IMR-90 (cell line): ENCODE results near the gene USP9Y. TPM values are rescaled to one million over a fixed set of nuclear protein-coding genes. Genes with fewer than 3 reads are reported as not detected.

Source experiments
- ATAC-seq: fragments of 200-7000 bp; cut with Tn5 transposase; 2 replicates; pipeline ENCODE4 v1.9.1; 2020; ENCODE audit warnings: low read depth, mild to moderate bottlenecking, moderate library complexity
- BruUV-seq: library from RNA; stranded (reverse); fragments of 400-500 nt; replicated peaks from 2 replicates; lab custom pipeline; 2021; lab: Mats Ljungman, UMichigan
- CTCF ChIA-PET: fragments of 300-600 bp; formaldehyde crosslinking; extraction: SDS; loops from one replicate; lab custom pipeline; 2021; ENCODE audit warnings: antibody characterized with exemption; lab: Yijun Ruan, JAX
- POLR2A ChIA-PET: fragments of 300-600 bp; sonication (Branson Sonifier 250); formaldehyde crosslinking; loops from one replicate; lab custom pipeline; 2022; ENCODE audit warnings: antibody characterized with exemption; ENCODE audit not compliant: unreplicated experiment; lab: Charles Lee
- DNase-seq: peaks from one replicate; pipeline ENCODE4 v3.0.0; 2013
- H2AFZ ChIP-seq: replicated peaks from 2 replicates; pipeline ENCODE3; 2013; ENCODE audit warnings: low read length, mild to moderate bottlenecking; ENCODE audit not compliant: poor library complexity
- H2AK5ac ChIP-seq: 2 replicates; pipeline ENCODE4 v1.6.1; 2013; ENCODE audit warnings: low read depth, low read length, inconsistent platforms
- H2AK9ac ChIP-seq: replicated peaks from 2 replicates; pipeline ENCODE3; 2013; ENCODE audit warnings: mild to moderate bottlenecking, low read depth, low read length, moderate library complexity; ENCODE audit not compliant: poor library complexity
- H2BK120ac ChIP-seq: 2 replicates; pipeline ENCODE4 v1.6.1; 2013; ENCODE audit warnings: low read depth, low read length, inconsistent platforms
- H2BK15ac ChIP-seq: 3 replicates; pipeline ENCODE4 v1.6.1; 2013; ENCODE audit warnings: low read depth, low read length, inconsistent platforms
- H2BK20ac ChIP-seq: 2 replicates; pipeline ENCODE4 v1.6.1; 2013; ENCODE audit warnings: low read depth, mild to moderate bottlenecking, inconsistent platforms, low read length, moderate library complexity
- H2BK5ac ChIP-seq: 2 replicates; pipeline ENCODE4 v1.6.1; 2013; ENCODE audit warnings: mild to moderate bottlenecking, low read depth, low read length, inconsistent platforms; ENCODE audit not compliant: poor library complexity, severe bottlenecking
- H3K14ac ChIP-seq: replicated peaks from 2 replicates; pipeline ENCODE4 v1.6.1; 2013; ENCODE audit warnings: low read depth, low read length, inconsistent platforms
- H3K18ac ChIP-seq: 2 replicates; pipeline ENCODE4 v1.6.1; 2013; ENCODE audit warnings: low read depth, low read length, control low read depth
- H3K23ac ChIP-seq: 2 replicates; pipeline ENCODE4 v1.6.1; 2013; ENCODE audit warnings: low read depth, low read length, inconsistent platforms
- H3K27ac ChIP-seq: 2 replicates; pipeline ENCODE4 v1.5.1; 2013; ENCODE audit warnings: mild to moderate bottlenecking, control low read depth, low read length; ENCODE audit not compliant: insufficient read depth
- H3K27me3 ChIP-seq: 2 replicates; pipeline ENCODE4 v1.6.1; 2013; ENCODE audit warnings: low read length; ENCODE audit not compliant: control insufficient read depth, insufficient read depth
- H3K36me3 ChIP-seq: 2 replicates; pipeline ENCODE4 v1.6.1; 2013; ENCODE audit warnings: low read length, mixed read lengths; ENCODE audit not compliant: control insufficient read depth, insufficient read depth
- H3K4ac ChIP-seq: 2 replicates; pipeline ENCODE4 v1.6.1; 2013; ENCODE audit warnings: low read depth, low read length, inconsistent platforms
- H3K4me1 ChIP-seq: 2 replicates; pipeline ENCODE4 v1.6.1; 2013; ENCODE audit warnings: low read length, mixed read lengths; ENCODE audit not compliant: control insufficient read depth, insufficient read depth
- H3K4me2 ChIP-seq: 2 replicates; pipeline ENCODE4 v1.6.1; 2013; ENCODE audit warnings: low read depth, mild to moderate bottlenecking, control low read depth, low read length, moderate library complexity
- H3K4me3 ChIP-seq: 2 replicates; pipeline ENCODE4 v1.5.1; 2013; ENCODE audit warnings: low read depth, mild to moderate bottlenecking, control low read depth, low read length, moderate library complexity; ENCODE audit not compliant: insufficient read depth
- H3K56ac ChIP-seq: 2 replicates; pipeline ENCODE4 v1.6.1; 2013; ENCODE audit warnings: low read length, inconsistent platforms; ENCODE audit not compliant: insufficient read depth; ENCODE audit errors: extremely low read depth
- H3K79me1 ChIP-seq, 2 experiments: 2 replicates each; pipeline ENCODE4 v1.6.1; 2013; ENCODE audit warnings: low read length in 2 of 2, inconsistent platforms in 1 of 2, low read depth in 1 of 2
- H3K9ac ChIP-seq: 2 replicates; pipeline ENCODE4 v1.6.1; 2013; ENCODE audit warnings: low read depth, low read length, control low read depth
- H3K9me1 ChIP-seq: 2 replicates; pipeline ENCODE4 v1.6.1; 2013; ENCODE audit warnings: low read length, inconsistent platforms; ENCODE audit not compliant: insufficient read depth
- H3K9me3 ChIP-seq: 2 replicates; pipeline ENCODE4 v1.6.1; 2013; ENCODE audit warnings: low read length; ENCODE audit not compliant: control insufficient read depth, insufficient read depth
- H4K20me1 ChIP-seq: 2 replicates; pipeline ENCODE4 v1.6.1; 2013; ENCODE audit warnings: low read length, inconsistent platforms; ENCODE audit not compliant: insufficient read depth
- H4K5ac ChIP-seq: 2 replicates; pipeline ENCODE4 v1.6.1; 2013; ENCODE audit warnings: mild to moderate bottlenecking, low read depth, low read length, control low read depth
- H4K8ac ChIP-seq, 2 experiments: 2 replicates each; pipeline ENCODE4 v1.6.1; 2013; ENCODE audit warnings: low read depth in 2 of 2, low read length in 2 of 2, control low read depth in 1 of 2, inconsistent platforms in 1 of 2
- H4K91ac ChIP-seq: 2 replicates; pipeline ENCODE4 v1.6.1; 2013; ENCODE audit warnings: low read depth, low read length, inconsistent platforms; ENCODE audit not compliant: insufficient read depth
- BHLHE40 ChIP-seq: fragments of 150-350 bp; IDR thresholded peaks from 2 replicates; pipeline ENCODE4 v1.6.1; 2016; ENCODE audit warnings: mild to moderate bottlenecking, low read depth, low read length
- CEBPB ChIP-seq: IDR thresholded peaks from 2 replicates; pipeline ENCODE4 v1.6.1; 2012; ENCODE audit warnings: low read depth, low read length, improper control_type of control experiment
- CHD1 ChIP-seq: IDR thresholded peaks from 2 replicates; pipeline ENCODE4 v1.6.1; 2012; ENCODE audit warnings: low read depth, low read length, improper control_type of control experiment
- MAFK ChIP-seq: IDR thresholded peaks from 2 replicates; pipeline ENCODE4 v1.6.1; 2012; ENCODE audit warnings: low read depth, low read length, improper control_type of control experiment
- MXI1 ChIP-seq: IDR thresholded peaks from 2 replicates; pipeline ENCODE4 v1.6.1; 2012; ENCODE audit warnings: low read depth, mild to moderate bottlenecking, low read length, moderate library complexity, borderline replicate concordance
- RFX5 ChIP-seq: IDR thresholded peaks from 2 replicates; pipeline ENCODE4 v1.8.0; 2012; ENCODE audit warnings: low read depth, mild to moderate bottlenecking, low read length, moderate library complexity
- SMC3 ChIP-seq: fragments of 150-350 bp; IDR thresholded peaks from 2 replicates; pipeline ENCODE4 v1.6.1; 2016; ENCODE audit warnings: low read depth, mild to moderate bottlenecking, antibody characterized with exemption, low read length, moderate library complexity
- WGBS, 2 experiments: methylation state at CpG; one replicate each; pipeline versions ENCODE4 v1.1.5 to v1.1.7; 2013; ENCODE audit warnings: missing lambda C conversion rate in 2 of 2; ENCODE audit not compliant: insufficient read length in 1 of 2; ENCODE audit errors: extremely low coverage in 2 of 2; 5-methylcytosine and 5-hydroxymethylcytosine counted together
- dilution Hi-C: fragments of 300-500 bp; cut with HindIII; formaldehyde crosslinking; loops from one replicate; pipeline ENCODE4 v1.14.3; 2018; ENCODE audit warnings: low sequenced_read_pairs; ENCODE audit not compliant: unreplicated experiment
- in situ Hi-C: fragments of 300-500 bp; cut with MboI; formaldehyde crosslinking; loops from 3 replicates; pipeline ENCODE4 v1.14.3; 2019; ENCODE audit warnings: low sequenced_read_pairs, inconsistent platforms, mixed read lengths
- intact Hi-C: fragments of 100-400 bp; cut with micrococcal nuclease; formaldehyde crosslinking; loops from 2 replicates; pipeline ENCODE4 v1.10.0; 2022
- polyA plus RNA-seq, 3 experiments: library from polyadenylated mRNA; depleted of rRNA; stranded (reverse); fragments of >200 nt; gene quantifications; 2 replicates each; pipeline ENCODE4 v1.2.3, GENCODE V29; 2012; ENCODE audit warnings: low replicate concordance in 1 of 3
- total RNA-seq: library from RNA; depleted of rRNA; stranded (reverse); fragments of >200 nt; gene quantifications from 2 replicates; pipeline ENCODE4 v1.2.3, GENCODE V29; 2012

The USP9Y gene
- total and polyA plus RNA-seq, 2 of the 4 experiments (the other 2 are of a cell fraction) = not detected

DNA sequence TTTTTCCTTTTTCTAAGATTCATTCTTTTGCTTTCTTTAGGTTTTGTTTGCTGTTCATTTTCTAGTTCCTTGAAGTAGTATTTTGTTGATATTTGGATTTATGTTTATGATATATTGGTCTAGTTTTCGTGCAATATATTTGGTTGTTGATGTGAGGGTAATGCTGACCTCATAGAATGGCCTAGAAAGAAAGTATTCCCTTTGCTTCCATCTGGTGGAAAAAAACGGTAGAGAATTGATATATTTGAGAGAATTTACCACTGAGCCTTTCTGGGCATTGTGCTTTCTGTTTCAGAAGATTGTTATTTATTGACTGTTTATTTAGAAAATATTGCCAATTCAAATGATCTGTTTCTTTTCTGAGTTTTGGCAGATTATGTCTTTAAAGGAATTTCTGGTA is 9.4 kb downstream of the USP9Y start:
- Histone ChIP-seq H3K27me3 (no peaks in the 10 kb centered on the region), H4K91ac (no peak overlapping the region), H4K8ac (no peak overlapping the region), H2AK9ac (no peak overlapping the region), H3K36me3 (no peaks in the 10 kb centered on the region), H3K4me2 (no peak overlapping the region), H3K56ac (no peak overlapping the region), H3K4ac (no peak overlapping the region), H3K23ac (no peak overlapping the region), H3K9me3 (no peaks in the 10 kb centered on the region), H3K18ac (no peak overlapping the region), H3K4me3 (no peak overlapping the region), H3K79me1 (no peaks in the 10 kb centered on the region), H4K5ac (no peak overlapping the region), H4K20me1 (no peaks in the 10 kb centered on the region), H3K27ac (no peak overlapping the region), H3K9me1 (no peaks in the 10 kb centered on the region), H2BK15ac (no peak overlapping the region), H2AK5ac (no peak overlapping the region), H2BK20ac (no peak overlapping the region), H3K4me1 (no peaks in the 10 kb centered on the region), H3K9ac (no peak overlapping the region), H2AFZ (no peak overlapping the region), H2BK120ac (no peak overlapping the region), H2BK5ac (no peak overlapping the region), H3K14ac (no peak overlapping the region)
- CTCF ChIA-PET = no interaction called here
- no peak for DNase-seq
- POLR2A ChIA-PET = no interaction called here
- BruUV-seq = no TSS peak
- TF ChIP-seq SMC3 (no peak), MAFK (no peak), RFX5 (no peak), BHLHE40 (no peak), CHD1 (no peak), MXI1 (no peak), CEBPB (no peak)
- dilution Hi-C loops = no loop called here
- intact Hi-C loops = no loop called here
- ATAC-seq = no peak
- WGBS, 2 experiments = no CpG with 5 or more reads among the region's 2 CpGs
- in situ Hi-C loops = no loop called here
